Testis (tissue), 3 donors: Measurements from ENCODE around the gene EEFSEC. TPM values are rescaled to one million over a fixed set of nuclear protein-coding genes. Genes with fewer than 3 reads are reported as not detected.

Experiments used
- DNase-seq: peaks from one replicate; pipeline ENCODE4 v3.0.0-alpha.2; 2019
- H3K27ac ChIP-seq, 2 donors: fragments of 200-600 bp; sonication (generic); one replicate each; pipeline ENCODE4 v1.5.1; 2019
- H3K27me3 ChIP-seq: fragments of 200-600 bp; sonication (generic); one replicate; pipeline ENCODE4 v1.5.1; 2019
- H3K36me3 ChIP-seq: fragments of 200-600 bp; sonication (generic); one replicate; pipeline ENCODE4 v1.5.1; 2017; ENCODE audit warnings: low read depth; ENCODE audit errors: missing control alignments
- H3K4me1 ChIP-seq: fragments of 200-600 bp; sonication (generic); one replicate; pipeline ENCODE4 v1.5.1; 2019
- H3K4me3 ChIP-seq, 2 donors: fragments of 200-600 bp; sonication (generic); one replicate each; pipeline ENCODE4 v1.5.1; 2017 to 2019
- H3K9me3 ChIP-seq: fragments of 200-600 bp; sonication (generic); one replicate; pipeline ENCODE4 v1.5.1; 2017
- POLR2A ChIP-seq: fragments of 450-650 bp; IDR thresholded peaks from one replicate; pipeline ENCODE4 v1.6.1; 2017; ENCODE audit warnings: antibody characterized with exemption, mild to moderate bottlenecking, moderate library complexity
- WGBS, 2 donors: methylation state at CpG; one replicate each; pipeline ENCODE4 v1.1.5; 2018; 5-methylcytosine and 5-hydroxymethylcytosine counted together
- intact Hi-C: fragments of 100-400 bp; cut with DNase I; formaldehyde crosslinking; loops from one replicate; pipeline ENCODE4 v1.15.1; 2023; ENCODE audit warnings: low total_unique reads
- polyA plus RNA-seq: library from polyadenylated mRNA; stranded (reverse); fragments of 350-450 nt; fragmentation: Illumina TruSeq; extraction: RNeasy Lipid Tissue Mini Kit (QIAGEN cat#74804); gene quantifications from one replicate; pipeline ENCODE4 v1.2.3, GENCODE V29; 2014; ENCODE audit warnings: low read depth, low replicate concordance; ENCODE audit not compliant: insufficient read depth
- total RNA-seq, 2 donors: library from RNA; depleted of rRNA; stranded (reverse); fragments of >200 nt; gene quantifications; one replicate each; pipeline ENCODE4 v1.2.3, GENCODE V29; 2016
- TF ChIP-seq, protein P1 (sequence below), 3 experiments: fragments of 450-650 bp in 2 of 3; fragments of 200-600 bp in 1 of 3; sonication (generic) in 1 of 3; IDR thresholded peaks; one replicate each; pipeline ENCODE4 v1.5.1; 2016 to 2019; ENCODE audit warnings: antibody characterized with exemption in 3 of 3, mild to moderate bottlenecking in 2 of 3, moderate library complexity in 1 of 3

The EEFSEC gene
- total and polyA plus RNA-seq, 3 donors from 2014 or later = 35.4 to 40.3 (median 35.4) TPM

DNA sequence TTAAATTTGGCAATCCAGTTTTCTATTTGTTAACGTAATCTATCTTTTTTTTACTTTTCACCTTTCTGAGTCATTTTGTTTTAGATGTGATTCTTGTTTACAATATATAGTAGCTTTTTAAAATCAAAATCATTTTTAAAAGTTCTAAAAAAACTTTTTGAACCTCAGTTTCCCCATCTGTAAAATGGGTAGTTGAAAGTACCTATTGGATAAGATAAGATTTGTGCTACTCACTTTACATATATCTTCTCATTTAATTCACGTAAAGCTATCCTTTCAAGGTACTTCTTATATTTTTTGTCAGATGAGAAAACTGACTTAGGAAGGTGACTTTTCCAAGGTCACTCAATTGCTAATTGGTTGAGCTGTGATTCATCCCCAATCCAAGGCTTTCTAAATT is 153.2 kb downstream of the EEFSEC start:
- H3K9me3 ChIP-seq = no peaks in the 10 kb centered on the region
- peaks cover 12% of the 10 kb centered on the region for H3K4me1 ChIP-seq
- intact Hi-C loops = no loop called here
- no peak for TF ChIP-seq POLR2A
- TF ChIP-seq, protein P1, sequence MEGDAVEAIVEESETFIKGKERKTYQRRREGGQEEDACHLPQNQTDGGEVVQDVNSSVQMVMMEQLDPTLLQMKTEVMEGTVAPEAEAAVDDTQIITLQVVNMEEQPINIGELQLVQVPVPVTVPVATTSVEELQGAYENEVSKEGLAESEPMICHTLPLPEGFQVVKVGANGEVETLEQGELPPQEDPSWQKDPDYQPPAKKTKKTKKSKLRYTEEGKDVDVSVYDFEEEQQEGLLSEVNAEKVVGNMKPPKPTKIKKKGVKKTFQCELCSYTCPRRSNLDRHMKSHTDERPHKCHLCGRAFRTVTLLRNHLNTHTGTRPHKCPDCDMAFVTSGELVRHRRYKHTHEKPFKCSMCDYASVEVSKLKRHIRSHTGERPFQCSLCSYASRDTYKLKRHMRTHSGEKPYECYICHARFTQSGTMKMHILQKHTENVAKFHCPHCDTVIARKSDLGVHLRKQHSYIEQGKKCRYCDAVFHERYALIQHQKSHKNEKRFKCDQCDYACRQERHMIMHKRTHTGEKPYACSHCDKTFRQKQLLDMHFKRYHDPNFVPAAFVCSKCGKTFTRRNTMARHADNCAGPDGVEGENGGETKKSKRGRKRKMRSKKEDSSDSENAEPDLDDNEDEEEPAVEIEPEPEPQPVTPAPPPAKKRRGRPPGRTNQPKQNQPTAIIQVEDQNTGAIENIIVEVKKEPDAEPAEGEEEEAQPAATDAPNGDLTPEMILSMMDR (IDR thresholded peaks at IDR 0.05) = no peak
- H3K4me3 ChIP-seq = no peak overlapping the region
- DNase-seq = no peak
- H3K36me3 ChIP-seq = no peaks in the 10 kb centered on the region
- H3K27me3 ChIP-seq = no peaks in the 10 kb centered on the region
- WGBS, 2 donors = 94 to 98% methylated on average over 2 of the region's 2 CpGs
- no peak overlapping the region for H3K27ac ChIP-seq

DNA sequence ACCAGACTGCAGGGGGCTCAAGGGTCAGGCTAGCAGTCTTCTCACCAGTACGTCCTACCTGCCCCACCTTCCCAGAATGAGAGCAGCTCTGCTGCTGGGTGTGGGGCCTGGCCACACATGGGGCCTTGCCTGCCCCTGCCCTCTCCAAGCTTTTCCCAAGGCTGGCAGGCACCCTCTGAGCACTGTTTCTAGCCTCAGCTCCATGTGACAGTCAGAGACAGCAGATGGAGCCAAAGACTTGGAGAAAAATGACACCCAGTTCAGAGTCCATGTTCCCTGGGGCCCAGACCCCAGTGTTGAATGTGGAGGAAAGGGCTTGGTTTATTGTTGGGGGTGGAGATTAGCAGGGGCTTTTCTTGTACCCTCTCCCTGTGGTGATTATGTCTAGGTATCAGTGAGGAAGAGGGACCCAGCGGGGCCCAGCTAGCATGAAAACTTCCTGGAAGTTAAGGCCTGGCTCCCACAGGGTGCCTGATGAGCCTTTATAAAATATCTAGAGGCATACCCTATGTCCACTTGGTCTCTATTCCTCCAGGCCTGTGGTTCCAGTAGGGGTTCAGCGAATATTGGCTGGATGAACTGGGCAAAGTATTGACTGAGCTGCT is 153.8 kb downstream of the EEFSEC start:
- intact Hi-C loops = no loop called here
- WGBS, 2 donors = 94 to 100% methylated on average over 2 to 3 of the region's 3 CpGs
- no peak for DNase-seq

DNA sequence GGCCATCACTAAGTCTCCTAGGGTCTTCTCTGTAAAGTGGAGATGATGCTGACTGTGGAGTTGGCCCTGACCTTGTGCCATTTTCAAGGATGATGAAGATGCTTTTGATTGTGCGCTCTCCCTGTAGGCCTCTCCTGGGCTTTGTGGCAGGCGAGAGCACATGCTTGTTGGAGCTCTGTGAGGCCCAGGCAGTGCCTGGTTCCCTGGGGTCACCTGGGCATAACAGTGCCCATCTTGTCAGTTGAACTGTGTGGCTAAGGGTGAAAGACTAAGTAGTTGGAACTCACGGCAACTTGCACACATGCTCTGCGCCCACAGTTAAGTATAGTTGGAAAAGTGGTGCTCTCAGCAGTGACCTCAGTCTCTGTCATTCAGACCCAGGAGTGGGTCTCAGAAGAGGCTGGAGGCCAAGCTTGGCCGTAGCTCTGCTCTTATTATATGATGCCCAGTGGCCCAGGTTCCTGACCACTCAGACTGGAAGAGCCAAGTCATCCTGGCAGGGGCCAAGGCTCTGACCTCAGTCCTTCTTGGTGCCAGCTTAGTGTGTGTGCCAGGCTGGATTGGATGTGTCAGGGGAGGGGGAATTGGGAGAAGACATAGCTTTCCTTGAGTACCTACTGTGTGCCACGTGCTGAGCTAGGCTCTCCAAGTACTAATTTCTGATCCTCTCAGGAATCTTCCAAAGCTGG is 154.6 kb downstream of the EEFSEC start:
- Histone ChIP-seq H3K9me3 (no peaks in the 10 kb centered on the region), H3K36me3 (no peaks in the 10 kb centered on the region), H3K4me1 (peaks cover 12% of the 10 kb centered on the region), H3K4me3 (no peak overlapping the region), H3K27me3 (no peaks in the 10 kb centered on the region), H3K27ac (no peak overlapping the region)
- TF ChIP-seq, protein P1 (IDR thresholded peaks at IDR 0.05) = no peak
- no peak for TF ChIP-seq POLR2A
- WGBS, 2 donors = 86 to 92% methylated on average over 1 to 6 of the region's 6 CpGs
- DNase-seq = no peak
- intact Hi-C loops = no loop called here

More for the DNA sequence above, 153.8 kb downstream of the EEFSEC start:
- no peaks in the 10 kb centered on the region for H3K36me3 ChIP-seq
- H3K4me3 ChIP-seq = no peak overlapping the region
- TF ChIP-seq POLR2A = no peak
- TF ChIP-seq, protein P1 (IDR thresholded peaks at IDR 0.05) = no peak
- no peak overlapping the region for H3K27ac ChIP-seq
- H3K27me3 ChIP-seq = no peaks in the 10 kb centered on the region
- H3K9me3 ChIP-seq = no peaks in the 10 kb centered on the region
- H3K4me1 ChIP-seq = peaks cover 12% of the 10 kb centered on the region

DNA sequence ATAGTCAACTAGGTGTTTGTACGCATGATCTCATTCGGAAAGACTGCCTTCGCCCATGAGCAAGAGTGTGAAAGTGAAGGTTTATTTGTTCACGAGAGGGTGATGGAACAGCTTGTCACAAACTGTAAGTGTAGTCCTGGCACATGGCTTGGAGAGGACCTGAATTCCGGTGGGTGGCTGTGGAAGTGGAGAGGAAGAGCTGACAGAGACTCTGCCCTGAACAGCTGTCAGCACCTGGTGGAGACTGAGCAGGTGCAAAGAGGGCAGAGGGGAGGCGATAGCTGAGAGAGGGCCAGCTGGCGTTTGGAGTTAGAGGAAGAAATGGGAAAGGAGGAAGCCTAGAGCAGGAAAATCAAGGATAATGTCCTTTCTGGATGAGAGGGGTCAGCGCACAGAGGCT is 155.7 kb downstream of the EEFSEC start:
- WGBS, 2 donors = 88 to 92% methylated on average over 8 of the region's 8 CpGs
- no peaks in the 10 kb centered on the region for H3K9me3 ChIP-seq
- no peaks in the 10 kb centered on the region for H3K27me3 ChIP-seq
- TF ChIP-seq POLR2A = no peak
- TF ChIP-seq, protein P1 (IDR thresholded peaks at IDR 0.05) = no peak
- no peak overlapping the region for H3K4me3 ChIP-seq
- intact Hi-C loops = no loop called here
- H3K27ac ChIP-seq = no peak overlapping the region
- no peaks in the 10 kb centered on the region for H3K36me3 ChIP-seq
- DNase-seq = no peak
- peaks cover 17% of the 10 kb centered on the region for H3K4me1 ChIP-seq
